PFSK-1 (cell line): ENCODE results near the gene MYH9.

ENCODE experiments used
- FOXP2 ChIP-seq: optimal IDR thresholded peaks from 2 replicates; pipeline ENCODE3; 2011; ENCODE audit warnings: borderline replicate concordance, control low read depth, inconsistent platforms; ENCODE audit not compliant: insufficient read depth; ENCODE audit errors: extremely low read length, extremely low read depth
- POLR2AphosphoS5 ChIP-seq: IDR thresholded peaks from 2 replicates; pipeline ENCODE4 v1.6.1; 2012; ENCODE audit warnings: low read depth, mild to moderate bottlenecking, control low read depth, low read length, moderate library complexity
- SIN3A ChIP-seq: IDR thresholded peaks from 2 replicates; pipeline ENCODE4 v1.6.1; 2012; ENCODE audit warnings: mild to moderate bottlenecking, low read length, moderate library complexity, borderline replicate concordance; ENCODE audit not compliant: insufficient read depth
- TAF1 ChIP-seq: IDR thresholded peaks from 2 replicates; pipeline ENCODE4 v1.6.1; 2012; ENCODE audit warnings: low read length, control low read depth, borderline replicate concordance; ENCODE audit not compliant: insufficient read depth
- TF ChIP-seq, protein P1 (sequence below), 2 experiments: IDR thresholded peaks; 2 replicates each; pipeline versions ENCODE4 v1.6.1 to v1.8.0; 2011 to 2012; ENCODE audit warnings: low read depth in 2 of 2, low read length in 2 of 2, control low read depth in 1 of 2, inconsistent platforms in 1 of 2, mild to moderate bottlenecking in 1 of 2, moderate library complexity in 1 of 2; ENCODE audit not compliant: insufficient read depth in 1 of 2

Gene MYH9

DNA sequence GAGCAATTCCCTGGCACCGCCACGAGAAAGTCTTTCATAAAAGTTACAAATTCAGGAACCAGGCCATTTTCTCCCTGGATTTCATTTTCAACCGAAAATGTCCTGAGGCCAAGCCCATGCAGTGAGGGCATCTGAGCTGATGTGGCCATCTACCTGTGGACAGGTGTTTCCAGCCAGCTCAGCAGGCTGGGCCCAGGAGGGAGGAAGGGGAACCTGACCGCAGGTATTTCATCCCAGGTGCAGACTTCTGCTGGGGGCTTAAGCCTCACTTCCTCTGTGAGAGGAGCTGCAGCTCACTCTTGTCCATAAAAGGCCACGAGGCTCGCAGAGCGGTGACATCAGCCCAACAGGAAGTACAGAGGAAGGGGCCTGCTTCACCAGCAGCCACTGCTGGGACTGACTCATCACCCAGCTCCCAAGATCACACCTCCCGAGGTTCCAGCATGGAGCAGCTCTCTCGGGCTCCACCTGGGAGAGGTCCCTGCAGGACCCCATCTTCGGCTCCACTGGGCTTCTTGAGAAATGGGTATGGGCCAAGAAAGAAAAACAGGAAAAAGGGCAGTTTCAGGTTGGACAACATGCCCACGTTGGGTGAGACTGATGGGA is 56.4 kb downstream of the MYH9 start:
- TF ChIP-seq POLR2AphosphoS5 (no peak), SIN3A (peak; percentile 37; the same call in 1 of the 2 replicates), TAF1 (no peak), FOXP2 (peak; percentile 66)
- TF ChIP-seq, protein P1, sequence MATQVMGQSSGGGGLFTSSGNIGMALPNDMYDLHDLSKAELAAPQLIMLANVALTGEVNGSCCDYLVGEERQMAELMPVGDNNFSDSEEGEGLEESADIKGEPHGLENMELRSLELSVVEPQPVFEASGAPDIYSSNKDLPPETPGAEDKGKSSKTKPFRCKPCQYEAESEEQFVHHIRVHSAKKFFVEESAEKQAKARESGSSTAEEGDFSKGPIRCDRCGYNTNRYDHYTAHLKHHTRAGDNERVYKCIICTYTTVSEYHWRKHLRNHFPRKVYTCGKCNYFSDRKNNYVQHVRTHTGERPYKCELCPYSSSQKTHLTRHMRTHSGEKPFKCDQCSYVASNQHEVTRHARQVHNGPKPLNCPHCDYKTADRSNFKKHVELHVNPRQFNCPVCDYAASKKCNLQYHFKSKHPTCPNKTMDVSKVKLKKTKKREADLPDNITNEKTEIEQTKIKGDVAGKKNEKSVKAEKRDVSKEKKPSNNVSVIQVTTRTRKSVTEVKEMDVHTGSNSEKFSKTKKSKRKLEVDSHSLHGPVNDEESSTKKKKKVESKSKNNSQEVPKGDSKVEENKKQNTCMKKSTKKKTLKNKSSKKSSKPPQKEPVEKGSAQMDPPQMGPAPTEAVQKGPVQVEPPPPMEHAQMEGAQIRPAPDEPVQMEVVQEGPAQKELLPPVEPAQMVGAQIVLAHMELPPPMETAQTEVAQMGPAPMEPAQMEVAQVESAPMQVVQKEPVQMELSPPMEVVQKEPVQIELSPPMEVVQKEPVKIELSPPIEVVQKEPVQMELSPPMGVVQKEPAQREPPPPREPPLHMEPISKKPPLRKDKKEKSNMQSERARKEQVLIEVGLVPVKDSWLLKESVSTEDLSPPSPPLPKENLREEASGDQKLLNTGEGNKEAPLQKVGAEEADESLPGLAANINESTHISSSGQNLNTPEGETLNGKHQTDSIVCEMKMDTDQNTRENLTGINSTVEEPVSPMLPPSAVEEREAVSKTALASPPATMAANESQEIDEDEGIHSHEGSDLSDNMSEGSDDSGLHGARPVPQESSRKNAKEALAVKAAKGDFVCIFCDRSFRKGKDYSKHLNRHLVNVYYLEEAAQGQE (IDR thresholded peaks at IDR 0.05; ENCODE audit: insufficient read depth in 1 of 2, low read depth in 2 of 2, low read length in 2 of 2) = 0 out of 4 replicates have a peak, but pooled peaks of 1 of the 2 experiments have one; percentile 13

DNA sequence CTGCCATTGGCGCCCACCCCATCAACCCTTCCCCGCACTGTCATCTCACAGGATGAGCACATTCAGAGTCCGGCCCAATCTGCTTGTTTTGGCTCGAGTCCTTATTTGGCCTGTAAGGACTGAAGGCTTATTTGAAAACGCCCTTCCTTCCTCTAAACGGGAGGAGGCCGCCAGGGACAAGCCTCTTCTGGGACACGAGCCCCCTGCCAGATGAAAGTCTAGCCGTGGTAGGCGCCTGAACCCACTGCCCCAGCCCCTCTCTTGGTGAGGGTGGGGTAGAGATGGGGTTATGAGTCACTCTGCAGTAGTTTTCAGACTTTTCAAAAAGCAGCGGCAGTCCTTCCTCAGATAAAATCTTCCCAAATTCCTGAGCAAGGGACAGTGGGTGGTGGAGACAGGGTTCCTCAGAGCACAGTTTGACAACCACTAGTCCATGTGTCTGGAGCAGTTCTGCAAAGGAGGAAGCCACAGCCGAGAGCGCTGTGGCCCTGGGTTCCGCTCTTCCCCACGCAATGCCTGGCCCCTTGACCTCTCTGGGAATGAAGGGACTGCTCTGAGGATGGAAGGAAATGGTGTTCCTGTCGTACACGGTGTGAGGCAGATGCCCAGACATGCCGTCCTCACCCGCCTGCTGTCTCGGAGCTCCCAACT is 57.0 kb downstream of the MYH9 start:
- TF ChIP-seq FOXP2 (peak; percentile 31), POLR2AphosphoS5 (no peak), SIN3A (no peak), TAF1 (no peak)
- TF ChIP-seq, protein P1 (IDR thresholded peaks at IDR 0.05; ENCODE audit: insufficient read depth in 1 of 2, low read depth in 2 of 2, low read length in 2 of 2) = no peak

DNA sequence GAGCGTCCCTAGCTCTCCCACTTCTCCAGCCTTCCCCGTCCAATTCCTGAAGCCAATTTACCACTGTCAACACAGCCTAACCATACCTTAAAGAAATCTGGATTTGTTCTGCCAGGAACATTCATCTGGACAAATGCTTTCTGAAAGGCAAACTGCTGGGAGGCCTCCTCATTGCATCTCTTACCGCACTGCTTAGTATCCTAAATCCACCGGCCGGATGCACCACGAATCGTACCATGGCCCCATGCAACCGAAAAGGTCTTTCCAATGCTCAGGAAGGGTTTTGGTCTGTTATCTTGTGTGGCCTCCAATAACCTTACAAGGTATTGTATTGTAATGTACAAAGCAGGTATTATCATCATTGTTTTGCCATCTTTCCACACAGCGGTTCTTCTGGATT is 57.6 kb downstream of the MYH9 start:
- no peak for TF ChIP-seq TAF1
- no peak for TF ChIP-seq SIN3A
- TF ChIP-seq, protein P1 (IDR thresholded peaks at IDR 0.05; ENCODE audit: insufficient read depth in 1 of 2, low read depth in 2 of 2, low read length in 2 of 2) = no peak
- TF ChIP-seq POLR2AphosphoS5 = no peak
- no peak for TF ChIP-seq FOXP2

DNA sequence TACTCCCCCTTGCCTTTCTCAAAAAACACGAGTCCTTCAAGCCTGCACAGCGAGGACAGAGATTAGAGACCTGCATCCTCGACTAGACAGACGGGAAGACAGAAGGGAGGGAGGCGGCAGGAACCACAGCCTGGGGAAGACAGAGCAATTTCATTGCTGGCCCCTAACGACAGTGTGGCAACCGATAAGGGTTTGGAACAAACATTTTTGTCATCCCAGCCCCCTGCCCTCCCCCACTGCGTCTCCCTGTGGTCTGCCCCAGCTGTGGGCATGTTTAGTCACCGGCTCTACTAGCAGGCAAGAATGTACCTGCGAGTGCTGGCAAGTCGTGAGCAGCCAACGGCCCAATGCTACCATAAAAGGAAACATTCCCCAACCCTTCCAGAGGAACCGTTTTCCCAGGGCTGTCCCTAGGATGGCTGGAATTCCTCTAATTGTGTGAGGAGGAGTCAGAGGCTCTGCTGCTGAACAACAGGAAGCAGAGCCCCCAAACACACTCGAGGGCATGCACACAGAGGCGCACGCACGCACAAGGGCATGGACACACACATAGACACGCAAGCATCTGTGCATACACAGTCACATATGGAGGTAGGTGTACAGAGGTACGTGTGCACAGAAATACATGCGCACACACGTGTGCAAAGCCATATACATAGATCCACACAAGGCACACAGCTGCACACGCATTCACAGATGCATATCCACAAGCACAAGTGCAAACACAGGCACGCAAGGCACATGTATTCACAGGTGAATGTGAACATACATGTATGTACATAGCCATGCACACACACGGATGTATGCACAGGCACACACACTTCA is 58.3 kb downstream of the MYH9 start:
- TF ChIP-seq FOXP2 = peak; percentile 85
- no peak for TF ChIP-seq POLR2AphosphoS5
- TF ChIP-seq SIN3A = no peak
- TF ChIP-seq, protein P1 (IDR thresholded peaks at IDR 0.05; ENCODE audit: insufficient read depth in 1 of 2, low read depth in 2 of 2, low read length in 2 of 2) = no peak
- no peak for TF ChIP-seq TAF1
